ENCODE data around the gene SRGAP1.

Gene SRGAP1

GRCh38 chr12:63966606-63966975 lies 122.1 kb downstream of the SRGAP1 start:
- no peak for DNase-seq (ENCODE audit: low read depth)

GRCh38 chr12:63967358-63968145 lies 123.1 kb downstream of the SRGAP1 start:
- DNase-seq (ENCODE audit: low read depth) = no peak

GRCh38 chr12:63968673-63969072 lies 124.2 kb downstream of the SRGAP1 start:
- DNase-seq (ENCODE audit: low read depth) = no peak

GRCh38 chr12:63976902-63977395 lies 132.4 kb downstream of the SRGAP1 start:
- DNase-seq (ENCODE audit: low read depth) = no peak

- no peak for DNase-seq (ENCODE audit: low read depth)
These were observed 132.9 kb downstream of the SRGAP1 start for GRCh38 chr12:63977441-63977840.

GRCh38 chr12:63978519-63978918 lies 134.0 kb downstream of the SRGAP1 start:
- DNase-seq (ENCODE audit: low read depth) = peak; percentile 67

- no peak for DNase-seq (ENCODE audit: low read depth)
These were observed 135.7 kb downstream of the SRGAP1 start for GRCh38 chr12:63980211-63980610.

GRCh38 chr12:63981343-63981742 lies 136.8 kb downstream of the SRGAP1 start:
- DNase-seq (ENCODE audit: low read depth) = no peak

- no peak for DNase-seq (ENCODE audit: low read depth)
These were observed 138.2 kb downstream of the SRGAP1 start for GRCh38 chr12:63982604-63983295.

- DNase-seq (ENCODE audit: low read depth) = no peak
These were observed 141.0 kb downstream of the SRGAP1 start for GRCh38 chr12:63985456-63985855.

- DNase-seq (ENCODE audit: low read depth) = no peak
These were observed 141.4 kb downstream of the SRGAP1 start for GRCh38 chr12:63985945-63986344.

- no peak for DNase-seq (ENCODE audit: low read depth)
These were observed 144.9 kb downstream of the SRGAP1 start for GRCh38 chr12:63989301-63989845.

- no peak for DNase-seq (ENCODE audit: low read depth)
These were observed 146.5 kb downstream of the SRGAP1 start for GRCh38 chr12:63990828-63991547.

- DNase-seq (ENCODE audit: low read depth) = peak; percentile 64
These were observed 150.2 kb downstream of the SRGAP1 start for GRCh38 chr12:63994704-63995103.

GRCh38 chr12:63995512-63995911 lies 151.0 kb downstream of the SRGAP1 start:
- no peak for DNase-seq (ENCODE audit: low read depth)

- DNase-seq (ENCODE audit: low read depth) = no peak
These were observed 152.1 kb downstream of the SRGAP1 start for GRCh38 chr12:63996556-63996955.

- no peak for DNase-seq (ENCODE audit: low read depth)
These were observed 152.7 kb downstream of the SRGAP1 start for GRCh38 chr12:63997198-63997597.

GRCh38 chr12:63998584-63998983 lies 154.1 kb downstream of the SRGAP1 start:
- DNase-seq (ENCODE audit: low read depth) = no peak

GRCh38 chr12:63999853-64000252 lies 155.4 kb downstream of the SRGAP1 start:
- DNase-seq (ENCODE audit: low read depth) = no peak

GRCh38 chr12:64001439-64001838 lies 156.9 kb downstream of the SRGAP1 start:
- no peak for DNase-seq (ENCODE audit: low read depth)

- no peak for DNase-seq (ENCODE audit: low read depth)
These were observed 160.1 kb downstream of the SRGAP1 start for GRCh38 chr12:64004641-64005040.

- no peak for DNase-seq (ENCODE audit: low read depth)
These were observed 161.8 kb downstream of the SRGAP1 start for GRCh38 chr12:64006211-64006825.

All from GM04504 (cell line).